HCT116 (cell line): ENCODE measurements around the gene SELENBP1. TPM values are rescaled to one million over a fixed set of nuclear protein-coding genes. Genes with fewer than 3 reads are reported as not detected.

Source experiments
- ATAC-seq: fragments of 200-7000 bp; cut with Tn5 transposase; 2 replicates; pipeline ENCODE4 v1.9.1; 2020; ENCODE audit warnings: mild to moderate bottlenecking, moderate library complexity
- BruUV-seq: library from RNA; stranded (reverse); fragments of 400-500 nt; replicated peaks from 2 replicates; lab custom pipeline; 2021; lab: Mats Ljungman, UMichigan
- CTCF ChIA-PET: fragments of 300-600 bp; sonication (Branson Sonifier 250); formaldehyde crosslinking; loops from one replicate; lab custom pipeline; 2021; ENCODE audit warnings: antibody characterized with exemption; lab: Charles Lee
- POLR2A ChIA-PET: fragments of 300-600, 350-600 bp; sonication (Branson Sonifier 250); formaldehyde crosslinking; loops from one replicate; lab custom pipeline; 2021; ENCODE audit warnings: antibody characterized with exemption; lab: Charles Lee
- RAD21 ChIA-PET, 2 experiments: fragments of 300-600 bp; sonication (Branson Sonifier 250); formaldehyde crosslinking; loops; one replicate each; lab custom pipeline; 2023; ENCODE audit warnings: low total read pairs in 2 of 2; ENCODE audit not compliant: uncharacterized antibody in 2 of 2, unreplicated experiment in 2 of 2, low non-redundant PET in 1 of 2; lab: Charles Lee
- DNase-seq: peaks from one replicate; pipeline ENCODE4 v3.0.0-alpha.2; 2010; ENCODE audit warnings: low read depth, low spot score
- H2AFZ ChIP-seq: fragments of 200-600 bp; shearing (Covaris generic), sonication (generic); 2 replicates; pipeline ENCODE4 v1.6.1; 2017; ENCODE audit warnings: low read depth, mixed run types, mixed read lengths, antibody characterized with exemption, low read length; ENCODE audit not compliant: poor library complexity, severe bottlenecking
- H3K27ac ChIP-seq: 2 replicates; pipeline ENCODE4 v1.5.1; 2012; ENCODE audit warnings: low read depth, low read length
- H3K27me3 ChIP-seq: fragments of 200-600 bp; sonication (generic); 2 replicates; pipeline ENCODE4 v1.6.1; 2016; ENCODE audit warnings: mixed run types, low read length, mixed read lengths; ENCODE audit not compliant: insufficient read depth
- H3K36me3 ChIP-seq, 2 experiments: fragments of 200-500 bp in 1 of 2; fragments of 200-600 bp in 1 of 2; sonication (Bioruptor generic) in 1 of 2; sonication (generic) in 1 of 2; 2 replicates each; pipeline versions ENCODE4 v1.5.1 to v1.6.1; 2014 to 2016; ENCODE audit warnings: low read length in 2 of 2, inconsistent platforms in 1 of 2, mixed read lengths in 1 of 2, mixed run types in 1 of 2; ENCODE audit not compliant: insufficient read depth in 2 of 2, control insufficient read depth in 1 of 2
- H3K4me1 ChIP-seq, 2 experiments: fragments of 200-600 bp in 1 of 2; sonication (generic) in 1 of 2; 2 replicates each; pipeline versions ENCODE4 v1.5.1 to v1.6.1; 2012 to 2017; ENCODE audit warnings: low read length in 2 of 2, inconsistent platforms in 1 of 2, mild to moderate bottlenecking in 1 of 2, mixed read lengths in 1 of 2, mixed run types in 1 of 2, moderate library complexity in 1 of 2; ENCODE audit not compliant: insufficient read depth in 2 of 2, control insufficient read depth in 1 of 2
- H3K4me2 ChIP-seq: fragments of 200-600 bp; sonication (generic); 2 replicates; pipeline ENCODE4 v1.6.1; 2017; ENCODE audit warnings: mixed run types, low read length, mixed read lengths
- H3K4me3 ChIP-seq, 2 experiments: fragments of 200-600 bp in 1 of 2; sonication (generic) in 1 of 2; replicated peaks in 1 of 2; 2 replicates each; pipeline ENCODE4 v1.5.1; 2011 to 2016; ENCODE audit warnings: low read length in 2 of 2, control low read depth in 1 of 2, low read depth in 1 of 2, mild to moderate bottlenecking in 1 of 2, mixed read lengths in 1 of 2, mixed run types in 1 of 2
- H3K79me2 ChIP-seq: fragments of 200-600 bp; sonication (generic); 2 replicates; pipeline ENCODE4 v1.6.1; 2017; ENCODE audit warnings: mild to moderate bottlenecking, mixed run types, low read length, moderate library complexity, mixed read lengths; ENCODE audit not compliant: insufficient read depth
- H3K9ac ChIP-seq: fragments of 200-600 bp; sonication (generic); 2 replicates; pipeline ENCODE4 v1.6.1; 2016; ENCODE audit warnings: low read length, mixed read lengths
- H3K9me2 ChIP-seq: fragments of 200-600 bp; sonication (generic), shearing (Covaris generic); 2 replicates; pipeline ENCODE4 v1.6.1; 2017; ENCODE audit warnings: mixed run types, mild to moderate bottlenecking, moderate library complexity; ENCODE audit not compliant: insufficient read depth
- H3K9me3 ChIP-seq, 2 experiments: fragments of 200-500 bp in 1 of 2; fragments of 200-600 bp in 1 of 2; sonication (Bioruptor generic) in 1 of 2; sonication (generic) in 1 of 2; 2 replicates each; pipeline ENCODE4 v1.6.1; 2014 to 2017; ENCODE audit warnings: low read length in 2 of 2, mixed read lengths in 2 of 2, inconsistent platforms in 1 of 2, low read depth in 1 of 2, mild to moderate bottlenecking in 1 of 2, mixed run types in 1 of 2, moderate library complexity in 1 of 2; ENCODE audit not compliant: control insufficient read depth in 1 of 2, insufficient read depth in 1 of 2
- H4K20me1 ChIP-seq: fragments of 200-600 bp; sonication (generic), shearing (Covaris generic); 2 replicates; pipeline ENCODE4 v1.6.1; 2017; ENCODE audit warnings: mixed run types, mild to moderate bottlenecking, moderate library complexity; ENCODE audit not compliant: insufficient read depth
- CBX3 ChIP-seq: IDR thresholded peaks from 2 replicates; pipeline ENCODE4 v1.6.1; 2012; ENCODE audit warnings: low read depth
- ELF1 ChIP-seq: IDR thresholded peaks from 2 replicates; pipeline ENCODE4 v1.6.1; 2012; ENCODE audit warnings: low read depth, borderline replicate concordance
- intact Hi-C: fragments of 100-400 bp; cut with micrococcal nuclease; formaldehyde crosslinking; loops from 2 replicates; pipeline ENCODE4 v1.10.0; 2022
- total RNA-seq: library from RNA; stranded (reverse); gene quantifications from one replicate; pipeline ENCODE4 v1.2.1, GENCODE V29; 2021; ENCODE audit not compliant: unreplicated experiment
- TF ChIP-seq, protein P1 (sequence below), 3 experiments: fragments of 200-600 bp in 1 of 3; sonication (generic) in 1 of 3; IDR thresholded peaks in 2 of 3; conservative IDR thresholded peaks in 1 of 3; 2 replicates each; pipeline ENCODE4 v1.5.1; 2012 to 2017; ENCODE audit warnings: low read depth in 2 of 3, low read length in 2 of 3, antibody characterized with exemption in 1 of 3, borderline replicate concordance in 1 of 3, control low read depth in 1 of 3, mild to moderate bottlenecking in 1 of 3, mixed read lengths in 1 of 3, mixed run types in 1 of 3, moderate library complexity in 1 of 3; ENCODE audit not compliant: insufficient read depth in 1 of 3

The SELENBP1 gene
- total RNA-seq, 1 experiment from 2014 or later = 0.42 TPM

- no peak overlapping the region for H3K4me3 ChIP-seq
- no peak for TF ChIP-seq ELF1
- TF ChIP-seq, protein P1, sequence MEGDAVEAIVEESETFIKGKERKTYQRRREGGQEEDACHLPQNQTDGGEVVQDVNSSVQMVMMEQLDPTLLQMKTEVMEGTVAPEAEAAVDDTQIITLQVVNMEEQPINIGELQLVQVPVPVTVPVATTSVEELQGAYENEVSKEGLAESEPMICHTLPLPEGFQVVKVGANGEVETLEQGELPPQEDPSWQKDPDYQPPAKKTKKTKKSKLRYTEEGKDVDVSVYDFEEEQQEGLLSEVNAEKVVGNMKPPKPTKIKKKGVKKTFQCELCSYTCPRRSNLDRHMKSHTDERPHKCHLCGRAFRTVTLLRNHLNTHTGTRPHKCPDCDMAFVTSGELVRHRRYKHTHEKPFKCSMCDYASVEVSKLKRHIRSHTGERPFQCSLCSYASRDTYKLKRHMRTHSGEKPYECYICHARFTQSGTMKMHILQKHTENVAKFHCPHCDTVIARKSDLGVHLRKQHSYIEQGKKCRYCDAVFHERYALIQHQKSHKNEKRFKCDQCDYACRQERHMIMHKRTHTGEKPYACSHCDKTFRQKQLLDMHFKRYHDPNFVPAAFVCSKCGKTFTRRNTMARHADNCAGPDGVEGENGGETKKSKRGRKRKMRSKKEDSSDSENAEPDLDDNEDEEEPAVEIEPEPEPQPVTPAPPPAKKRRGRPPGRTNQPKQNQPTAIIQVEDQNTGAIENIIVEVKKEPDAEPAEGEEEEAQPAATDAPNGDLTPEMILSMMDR (IDR thresholded peaks at IDR 0.05 in 2 of 3, conservative IDR thresholded peaks at IDR 0.05 in 1 of 3; ENCODE audit: borderline replicate concordance in 1 of 3, insufficient read depth in 1 of 3, low read depth in 2 of 3, low read length in 2 of 3) = peak in 1 of 3 experiments; percentile 12; a peak in 1 of 6 replicates
- H3K79me2 ChIP-seq = no peaks in the 10 kb centered on the region
- intact Hi-C loops = no loop called here
- no peaks in the 10 kb centered on the region for H3K4me1 ChIP-seq
- ChIA-PET RAD21 (no interaction called here), POLR2A (interaction anchor here (0.8 kb wide), 1 partner anchor 83 kb away, joined by 3 read pairs; the partner anchor contains the start of gene ZNF687), CTCF (no interaction called here)
- H3K27ac ChIP-seq = no peak overlapping the region
- peaks cover 6 to 9% of the 10 kb centered on the region in 2 experiments; a peak in 2 of 4 replicates for H3K9me3 ChIP-seq
- DNase-seq (no peak), ATAC-seq (peak; percentile 38; the same call in 1 of the 2 replicates)
- no peaks in the 10 kb centered on the region for H4K20me1 ChIP-seq
- H3K27me3 ChIP-seq = no peaks in the 10 kb centered on the region
- no peaks in the 10 kb centered on the region for H3K9me2 ChIP-seq
- H2AFZ ChIP-seq = no peak overlapping the region
- no peak overlapping the region for H3K4me2 ChIP-seq
- no peaks in the 10 kb centered on the region for H3K36me3 ChIP-seq
- no TSS peak for BruUV-seq
- no peak overlapping the region for H3K9ac ChIP-seq
These were observed 7.5 kb downstream of the SELENBP1 start for GRCh38 chr1:151364996-151365395.

DNA sequence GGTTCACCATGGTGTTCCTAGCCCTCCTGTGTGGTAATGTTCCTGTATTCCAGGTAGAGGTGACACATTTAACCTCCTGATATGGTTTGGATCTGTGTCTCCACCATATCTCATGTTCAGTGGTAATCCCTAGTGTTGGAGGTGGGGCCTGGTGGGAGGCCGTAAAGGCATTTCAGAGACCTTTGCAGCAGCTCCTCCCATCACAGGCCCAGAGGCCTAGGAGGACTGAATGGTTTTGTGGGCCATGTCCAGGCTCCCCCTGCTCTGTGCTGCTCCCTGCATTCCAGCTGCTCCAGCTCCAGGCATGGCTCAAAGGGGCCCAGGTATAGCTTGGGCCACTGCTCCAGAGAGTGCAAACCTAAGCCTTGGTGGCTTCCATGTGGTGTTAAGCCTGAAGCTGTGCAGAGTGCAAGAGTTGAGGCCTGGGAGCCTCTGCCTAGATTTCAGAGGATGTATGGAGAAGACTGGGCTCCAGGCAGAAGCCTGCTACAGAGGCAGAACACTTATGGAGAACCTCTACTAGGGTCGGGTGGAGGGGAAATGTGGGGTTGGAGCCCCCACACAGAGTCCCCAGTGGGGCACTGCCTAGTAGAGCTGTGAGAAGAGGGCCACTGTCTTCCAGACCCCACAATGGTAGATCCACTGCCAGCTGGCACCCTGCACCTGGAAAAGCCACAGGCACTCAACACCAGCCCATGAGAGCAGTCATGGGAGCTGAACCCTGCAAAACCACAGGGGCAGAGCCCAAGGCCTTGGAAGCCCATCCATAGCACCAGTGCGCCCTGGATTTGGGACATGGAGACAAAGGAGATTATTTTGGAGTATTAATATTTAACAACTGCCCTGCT, 10.0 kb downstream of the SELENBP1 start:
- Histone ChIP-seq H3K9me2 (no peaks in the 10 kb centered on the region), H3K4me1 (no peaks in the 10 kb centered on the region), H4K20me1 (no peaks in the 10 kb centered on the region), H3K9me3 (peaks cover 6 to 9% of the 10 kb centered on the region in 2 experiments; a peak in 2 of 4 replicates), H3K79me2 (no peaks in the 10 kb centered on the region), H3K36me3 (no peaks in the 10 kb centered on the region), H3K27ac (no peak overlapping the region), H3K9ac (no peak overlapping the region), H2AFZ (no peak overlapping the region), H3K27me3 (no peaks in the 10 kb centered on the region), H3K4me3 (no peak overlapping the region), H3K4me2 (no peak overlapping the region)
- ChIA-PET POLR2A (no interaction called here), RAD21 (no interaction called here), CTCF (no interaction called here)
- ATAC-seq (no peak), DNase-seq (no peak)
- no peak for TF ChIP-seq ELF1
- TF ChIP-seq CBX3 = 0 out of 2 replicates have a peak, but pooled peaks have one; percentile 19
- intact Hi-C loops = no loop called here
- no TSS peak for BruUV-seq
